K562 (cell line): ENCODE data around the gene PRCC.

Source experiments
- BHLHE40 ChIP-seq: IDR thresholded peaks from 2 replicates; pipeline ENCODE4 v1.6.1; 2011; ENCODE audit warnings: low read length, improper control_type of control experiment
- POLR2AphosphoS5 ChIP-seq: IDR thresholded peaks from 2 replicates; pipeline ENCODE4 v1.6.1; 2011; ENCODE audit warnings: mild to moderate bottlenecking, low read depth, low read length, moderate library complexity; ENCODE audit not compliant: control insufficient read depth, insufficient read depth
- TF ChIP-seq, protein P1 (sequence below), 3 experiments: IDR thresholded peaks in 2 of 3; conservative IDR thresholded peaks in 1 of 3; 2 replicates each; pipeline ENCODE4 v1.5.1; 2011 to 2012; ENCODE audit warnings: low read length in 3 of 3, mild to moderate bottlenecking in 3 of 3, control low read depth in 2 of 3, improper control_type of control experiment in 1 of 3, inconsistent platforms in 1 of 3, low read depth in 1 of 3, mixed read lengths in 1 of 3, moderate library complexity in 1 of 3; ENCODE audit not compliant: insufficient read depth in 2 of 3

DNA sequence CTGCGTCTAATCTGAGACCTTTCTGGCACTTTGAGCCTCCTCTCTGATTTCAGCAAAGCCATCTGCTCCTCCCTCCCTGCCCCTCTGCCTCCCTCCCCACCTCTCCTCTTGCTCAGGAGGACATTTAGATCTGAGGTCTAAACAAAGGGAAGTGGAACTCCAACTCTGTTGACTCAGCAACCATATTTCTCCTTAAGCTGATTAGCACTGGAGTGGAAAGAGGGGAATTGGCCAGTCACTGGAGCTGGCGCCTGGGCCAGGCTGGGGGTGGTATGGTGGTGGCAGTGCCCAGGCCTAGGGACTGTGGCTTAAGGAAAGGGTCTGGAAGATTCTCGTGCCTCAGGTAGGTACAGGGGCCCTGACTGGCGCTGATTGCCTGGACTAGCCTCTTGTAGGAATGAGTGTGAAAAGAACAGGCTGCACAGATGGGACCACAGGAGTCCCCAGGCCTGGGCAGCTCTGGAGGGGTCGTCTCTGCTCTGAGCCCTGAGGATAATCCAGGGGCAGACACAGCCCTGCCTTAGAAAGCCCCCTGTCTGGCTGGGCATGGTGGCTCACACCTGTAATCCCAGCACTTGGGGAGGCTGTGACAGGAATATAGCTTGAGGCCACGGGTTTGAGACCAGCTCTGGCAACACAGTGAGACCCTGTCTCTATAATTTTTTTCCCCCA lies 37.4 kb downstream of the PRCC start:
- no peak for TF ChIP-seq POLR2AphosphoS5
- TF ChIP-seq BHLHE40, result no peak
- TF ChIP-seq, protein P1, sequence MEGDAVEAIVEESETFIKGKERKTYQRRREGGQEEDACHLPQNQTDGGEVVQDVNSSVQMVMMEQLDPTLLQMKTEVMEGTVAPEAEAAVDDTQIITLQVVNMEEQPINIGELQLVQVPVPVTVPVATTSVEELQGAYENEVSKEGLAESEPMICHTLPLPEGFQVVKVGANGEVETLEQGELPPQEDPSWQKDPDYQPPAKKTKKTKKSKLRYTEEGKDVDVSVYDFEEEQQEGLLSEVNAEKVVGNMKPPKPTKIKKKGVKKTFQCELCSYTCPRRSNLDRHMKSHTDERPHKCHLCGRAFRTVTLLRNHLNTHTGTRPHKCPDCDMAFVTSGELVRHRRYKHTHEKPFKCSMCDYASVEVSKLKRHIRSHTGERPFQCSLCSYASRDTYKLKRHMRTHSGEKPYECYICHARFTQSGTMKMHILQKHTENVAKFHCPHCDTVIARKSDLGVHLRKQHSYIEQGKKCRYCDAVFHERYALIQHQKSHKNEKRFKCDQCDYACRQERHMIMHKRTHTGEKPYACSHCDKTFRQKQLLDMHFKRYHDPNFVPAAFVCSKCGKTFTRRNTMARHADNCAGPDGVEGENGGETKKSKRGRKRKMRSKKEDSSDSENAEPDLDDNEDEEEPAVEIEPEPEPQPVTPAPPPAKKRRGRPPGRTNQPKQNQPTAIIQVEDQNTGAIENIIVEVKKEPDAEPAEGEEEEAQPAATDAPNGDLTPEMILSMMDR (IDR thresholded peaks at IDR 0.05 in 2 of 3, conservative IDR thresholded peaks at IDR 0.05 in 1 of 3; ENCODE audit: insufficient read depth in 2 of 3, low read depth in 1 of 3, low read length in 3 of 3), result no peak
